HG03139 (cell line): ENCODE measurements around the gene GABRB1.
"Not testable (repeated sequence)": the region's sequence is repeated elsewhere in the genome, so short reads cannot be mapped to it uniquely, and the experiment has no call there.

Experiments
- ATAC-seq: cut with Tn5 transposase; IDR thresholded peaks from one replicate; pipeline ENCODE4 v1.9.1; 2021; ENCODE audit not compliant: unreplicated experiment

The GABRB1 gene

DNA sequence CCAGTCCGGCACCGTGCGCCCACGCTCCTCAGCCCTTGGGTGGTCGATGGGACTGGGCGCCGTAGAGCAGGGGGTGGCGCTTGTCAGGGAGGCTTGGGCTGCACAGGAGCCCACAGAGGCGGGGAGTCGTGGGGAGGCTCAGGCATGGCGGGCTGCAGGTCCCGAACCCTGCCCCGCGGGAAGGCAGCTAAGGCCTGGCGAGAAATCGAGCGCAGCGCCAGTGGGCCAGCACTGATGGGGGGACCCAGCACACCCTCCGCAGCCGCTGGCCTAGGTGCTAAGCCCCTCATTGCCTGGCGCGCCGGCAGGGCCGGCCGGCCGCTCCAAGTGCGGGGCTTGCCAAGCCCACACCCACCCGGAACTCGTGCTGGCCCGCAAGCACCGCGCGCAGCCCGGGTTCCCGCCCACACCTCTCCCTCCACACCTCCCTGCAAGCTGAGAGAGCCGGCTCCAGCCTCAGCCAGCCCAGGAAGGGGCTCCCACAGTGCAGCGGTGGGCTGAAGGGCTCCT is 346.7 kb downstream of the GABRB1 start:
- ATAC-seq: not testable (repeated sequence)

DNA sequence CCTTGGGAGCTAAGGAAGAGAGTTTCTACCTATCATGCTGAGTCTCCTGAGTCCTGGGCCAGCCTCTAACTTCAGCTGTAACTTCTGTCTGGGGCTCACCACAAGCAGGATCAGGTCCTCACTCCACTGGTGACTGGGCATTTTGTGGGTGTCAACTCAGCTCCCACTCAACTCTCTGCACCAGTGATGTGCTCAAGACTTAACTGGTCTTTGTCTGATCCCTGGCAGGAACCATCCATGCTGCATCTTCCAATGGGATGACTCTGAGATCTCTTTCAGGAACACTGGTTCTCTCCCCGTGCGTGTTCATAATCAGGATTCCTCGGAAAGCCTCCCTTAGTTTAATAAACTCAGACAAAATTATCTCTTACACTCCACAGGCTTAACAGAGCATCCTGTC is 349.8 kb downstream of the GABRB1 start:
- ATAC-seq: no peak

DNA sequence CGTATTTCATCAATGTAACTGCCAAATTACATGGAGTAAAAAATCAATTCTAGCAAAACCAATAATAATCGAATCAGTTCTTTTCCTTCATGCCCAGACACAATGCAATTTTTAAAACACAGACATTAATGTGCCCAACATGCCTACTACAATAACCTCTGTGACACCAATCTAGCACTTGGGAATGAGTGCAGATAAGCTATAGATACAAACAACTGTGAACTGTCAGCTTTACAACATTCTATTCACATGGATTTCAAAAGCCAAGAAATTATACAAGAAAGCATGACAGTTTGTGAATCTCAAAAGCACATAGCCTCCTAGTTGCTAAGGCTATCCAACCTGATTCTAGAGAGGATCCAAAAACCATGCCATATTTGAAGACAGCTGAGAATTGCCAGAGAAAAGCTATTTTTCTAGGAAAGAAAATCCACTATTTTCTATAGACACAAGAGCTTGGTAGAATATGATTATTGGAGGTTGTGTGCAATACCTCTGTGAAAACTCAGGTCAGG is 351.5 kb downstream of the GABRB1 start:
- no peak for ATAC-seq

DNA sequence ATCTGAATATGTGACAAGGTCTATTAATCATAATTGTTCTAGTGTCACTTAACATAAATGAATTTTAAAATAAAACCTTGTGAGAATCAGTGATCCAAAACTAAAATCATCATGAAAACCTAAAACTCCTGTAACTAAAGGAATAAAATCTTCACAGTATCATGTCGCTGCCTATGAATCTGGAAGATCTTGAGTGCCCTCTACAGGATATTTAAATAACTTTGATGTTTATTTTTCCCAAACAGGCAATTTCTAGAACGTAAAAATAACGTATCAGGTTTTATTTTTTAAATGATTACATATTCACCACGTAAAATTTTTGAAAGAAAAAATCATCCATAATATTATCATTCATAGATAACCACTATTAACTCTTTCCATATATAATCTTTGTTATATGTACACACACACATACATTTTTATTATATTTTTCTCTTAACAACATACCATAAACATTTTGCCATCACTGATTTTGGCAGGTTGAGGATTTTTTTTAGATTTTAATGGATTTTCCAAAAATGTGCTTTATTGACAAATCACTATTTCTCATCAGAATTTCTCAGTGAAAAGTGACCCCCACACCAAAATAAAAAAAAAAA is 352.6 kb downstream of the GABRB1 start:
- ATAC-seq: no peak

DNA sequence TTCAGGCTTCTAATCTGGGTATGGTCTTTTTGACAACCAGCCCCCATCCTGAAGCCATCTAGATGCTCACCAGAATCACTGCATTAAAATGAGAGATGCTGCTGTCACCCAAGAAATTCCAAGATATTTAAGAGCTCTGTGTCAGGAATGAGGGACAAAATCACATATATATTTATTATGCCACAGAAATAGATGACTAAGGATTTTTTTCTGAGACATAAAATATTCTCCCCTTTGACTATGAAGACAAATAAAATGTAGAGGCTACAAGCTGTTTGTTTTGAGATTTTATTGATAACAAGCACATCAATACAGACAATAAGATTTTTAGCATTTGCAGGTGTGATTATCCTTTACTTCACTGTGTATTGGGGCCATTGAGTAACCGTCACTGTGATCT is 354.8 kb downstream of the GABRB1 start:
- ATAC-seq: no peak

DNA sequence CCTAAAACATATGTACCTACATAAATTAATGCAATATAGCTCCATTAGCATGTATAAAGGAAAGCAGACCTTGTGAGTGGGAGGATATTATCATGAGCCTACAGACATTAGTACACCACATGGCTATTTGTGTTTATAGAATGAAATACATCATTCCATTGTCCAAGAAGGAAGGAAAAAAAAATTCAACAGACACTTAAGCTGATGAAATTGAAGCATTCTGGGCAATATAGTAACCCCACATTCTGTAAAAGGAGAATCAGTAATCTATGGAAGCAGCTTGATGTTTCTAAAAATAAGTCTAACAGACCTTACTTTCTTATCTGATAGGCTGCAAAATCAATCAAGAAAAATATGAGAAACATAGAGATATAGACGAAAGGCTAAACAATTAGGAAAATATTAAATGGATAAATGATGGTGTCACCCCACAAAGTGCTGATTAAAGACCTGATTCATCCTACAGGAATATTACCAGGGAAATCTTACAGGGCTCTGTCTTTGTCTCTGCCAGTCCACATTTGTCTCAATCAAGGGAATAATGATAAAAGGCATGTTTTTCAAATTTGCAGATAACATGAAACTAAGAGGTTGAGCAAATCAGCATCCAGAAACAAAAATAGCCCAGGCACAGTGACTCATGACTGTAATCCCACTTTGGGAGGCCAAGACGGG is 355.3 kb downstream of the GABRB1 start:
- no peak for ATAC-seq

DNA sequence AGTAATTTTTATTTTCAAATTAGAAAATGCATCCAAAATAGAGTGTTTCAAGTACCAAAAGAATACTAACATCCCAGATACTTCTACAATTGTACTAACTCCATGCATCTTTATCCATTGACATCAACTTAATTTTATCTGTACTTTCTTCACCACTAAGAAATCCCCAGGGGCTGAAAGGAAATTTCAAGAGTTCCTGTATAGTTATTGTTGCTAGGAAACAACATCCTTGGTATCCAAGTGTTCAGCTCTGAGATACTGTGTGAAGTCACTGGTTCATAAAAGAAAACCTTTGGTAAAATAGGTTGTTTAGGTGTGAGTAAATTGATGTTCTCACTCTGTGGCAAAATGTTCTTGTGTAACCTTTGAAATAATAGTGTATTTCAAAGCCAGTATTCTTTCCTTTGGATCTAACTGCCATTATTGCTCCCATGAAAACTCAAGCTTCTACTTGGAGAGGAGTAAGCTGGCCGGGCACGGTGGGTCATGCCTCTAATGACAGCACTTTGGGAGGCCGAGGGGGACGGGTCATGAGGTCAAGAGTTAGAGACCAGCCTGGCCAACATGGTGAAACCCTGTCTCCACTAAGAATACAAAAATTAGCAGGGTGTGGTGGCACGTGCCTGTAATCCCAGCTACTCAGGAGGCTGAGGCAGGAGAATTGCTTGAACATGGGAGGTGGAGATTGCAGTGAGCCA is 359.2 kb downstream of the GABRB1 start:
- no peak for ATAC-seq

DNA sequence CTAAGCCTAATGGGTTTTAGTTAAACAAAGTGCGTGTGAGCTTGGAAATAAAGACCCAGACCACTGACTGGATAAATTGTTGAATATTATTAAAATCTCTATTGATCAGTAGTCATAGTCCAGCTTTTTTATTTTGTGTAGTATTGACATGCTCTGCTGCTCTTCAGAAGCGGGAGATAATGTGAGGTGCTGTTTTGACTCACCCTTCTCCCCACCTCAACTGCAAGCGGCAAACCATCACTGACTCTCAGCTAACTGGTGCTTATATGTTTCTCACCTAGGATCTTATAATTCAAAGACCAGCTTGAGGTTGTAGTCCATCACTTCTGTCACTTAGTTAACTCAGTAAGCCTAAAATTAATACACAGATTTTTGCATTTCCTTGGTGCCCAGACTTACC is 359.9 kb downstream of the GABRB1 start:
- no peak for ATAC-seq

DNA sequence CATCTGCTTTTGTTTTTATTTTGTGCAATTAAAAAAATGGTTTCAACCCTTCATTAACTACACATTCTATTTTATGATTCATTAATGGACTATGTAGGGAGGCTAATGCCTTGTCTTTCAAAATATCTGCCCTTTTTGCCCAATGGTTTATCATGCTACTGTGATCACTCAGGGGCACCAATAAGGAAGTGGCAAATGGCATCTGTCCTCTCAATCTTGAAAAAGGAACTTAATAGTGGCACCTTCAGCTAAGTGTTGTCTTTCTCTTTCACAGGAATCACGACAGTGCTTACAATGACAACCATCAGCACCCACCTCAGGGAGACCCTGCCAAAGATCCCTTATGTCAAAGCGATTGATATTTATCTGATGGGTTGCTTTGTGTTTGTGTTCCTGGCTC is 375.0 kb downstream of the GABRB1 start:
- no peak for ATAC-seq

DNA sequence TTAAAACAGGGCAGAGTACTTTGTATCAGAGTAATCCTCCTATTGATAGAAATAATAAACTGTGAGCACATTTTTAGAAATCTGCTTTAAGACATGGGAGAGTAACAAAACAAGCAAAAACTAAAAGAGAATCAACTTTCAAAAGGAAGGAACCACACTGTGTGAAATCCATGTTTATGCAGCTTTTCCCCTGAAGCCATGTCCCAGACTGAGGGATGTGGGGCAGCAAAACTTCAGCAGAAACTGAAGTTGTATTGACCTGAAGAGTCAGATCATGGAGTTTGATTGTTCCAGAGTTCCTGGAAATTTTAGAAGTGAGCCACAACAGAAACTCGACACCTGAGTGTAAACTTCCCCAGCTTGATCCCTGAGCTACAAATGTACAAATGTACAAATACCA is 378.9 kb downstream of the GABRB1 start:
- ATAC-seq: no peak

DNA sequence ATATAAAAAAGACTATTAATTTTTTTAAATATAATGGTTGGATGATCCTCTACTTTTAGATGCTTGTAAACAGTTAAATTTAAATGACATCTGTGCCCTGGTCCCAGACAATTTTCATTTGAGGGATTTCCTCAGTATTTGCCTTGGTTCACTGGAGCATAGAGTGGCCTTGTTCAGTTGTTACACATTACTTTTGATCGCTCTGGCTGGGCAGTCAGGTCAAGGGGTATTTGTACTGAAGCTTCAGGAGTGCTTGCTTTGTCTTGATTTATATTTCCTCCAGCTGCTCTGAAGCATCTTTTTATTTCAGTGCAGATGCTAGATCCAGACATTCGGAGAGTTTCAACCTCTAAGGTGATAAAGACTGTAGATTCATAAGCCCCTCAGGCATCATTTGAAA is 382.2 kb downstream of the GABRB1 start:
- ATAC-seq: peak; percentile 76

DNA sequence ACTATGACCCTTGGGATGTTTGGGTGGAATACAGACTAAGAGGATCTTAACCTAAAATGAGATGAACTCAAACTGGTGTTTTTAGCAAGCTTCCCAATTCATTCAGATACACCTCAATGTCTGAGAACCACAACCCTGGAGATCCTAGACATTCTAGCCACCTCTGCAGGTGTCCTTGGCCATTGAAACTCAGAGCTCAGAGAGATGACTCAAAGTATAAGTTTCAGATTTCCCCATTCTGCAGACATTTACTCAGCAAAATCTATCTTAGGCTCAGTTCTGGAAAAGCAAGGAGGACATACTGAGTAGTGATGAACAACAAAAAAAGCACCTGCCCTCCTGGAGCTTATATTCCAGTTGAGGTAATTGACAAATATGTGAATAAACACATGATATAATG is 384.4 kb downstream of the GABRB1 start:
- no peak for ATAC-seq

DNA sequence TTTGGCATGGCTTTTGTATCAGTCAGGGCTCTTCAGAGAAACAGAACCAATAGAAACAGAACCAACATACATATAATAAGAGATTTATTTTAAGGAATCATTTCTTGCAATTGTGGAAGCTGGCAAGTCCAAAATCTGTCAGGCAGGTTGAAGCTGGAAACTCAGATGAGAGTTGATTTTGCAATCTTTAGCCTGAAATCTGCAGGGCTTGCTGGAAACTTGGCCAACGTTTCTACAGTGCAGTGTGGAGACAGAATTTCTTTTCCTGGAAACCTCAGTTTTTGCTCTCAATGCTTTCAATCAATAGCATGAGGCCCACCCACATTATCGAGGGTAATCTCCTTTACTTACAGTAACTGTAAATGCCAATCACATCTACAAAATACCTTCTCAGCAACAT is 386.8 kb downstream of the GABRB1 start:
- no peak for ATAC-seq

DNA sequence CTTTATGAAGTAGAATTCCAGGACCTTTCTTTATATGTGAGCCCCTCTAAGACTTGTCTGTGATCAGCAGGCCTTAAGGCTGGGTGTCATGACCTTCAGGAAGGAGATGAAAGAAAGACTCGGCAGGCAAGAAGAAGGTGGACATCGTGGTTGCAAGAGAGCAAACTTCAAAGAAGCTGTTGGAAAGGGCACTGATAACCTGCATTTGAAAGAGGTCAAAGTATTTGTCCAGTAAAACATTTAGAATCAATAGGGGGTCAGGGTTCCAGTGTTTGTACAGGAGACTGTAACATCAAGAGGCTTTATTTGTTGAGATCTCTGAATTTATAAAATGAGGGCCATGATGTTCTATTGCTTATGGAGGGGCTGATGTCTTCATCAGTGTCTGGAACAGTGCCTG is 387.9 kb downstream of the GABRB1 start:
- no peak for ATAC-seq

DNA sequence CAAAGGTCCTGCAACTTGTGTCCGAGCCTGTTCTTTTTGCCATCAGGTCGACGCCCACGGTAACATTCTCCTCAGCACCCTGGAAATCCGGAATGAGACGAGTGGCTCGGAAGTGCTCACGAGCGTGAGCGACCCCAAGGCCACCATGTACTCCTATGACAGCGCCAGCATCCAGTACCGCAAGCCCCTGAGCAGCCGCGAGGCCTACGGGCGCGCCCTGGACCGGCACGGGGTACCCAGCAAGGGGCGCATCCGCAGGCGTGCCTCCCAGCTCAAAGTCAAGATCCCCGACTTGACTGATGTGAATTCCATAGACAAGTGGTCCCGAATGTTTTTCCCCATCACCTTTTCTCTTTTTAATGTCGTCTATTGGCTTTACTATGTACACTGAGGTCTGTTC is 394.3 kb downstream of the GABRB1 start:
- ATAC-seq: no peak

DNA sequence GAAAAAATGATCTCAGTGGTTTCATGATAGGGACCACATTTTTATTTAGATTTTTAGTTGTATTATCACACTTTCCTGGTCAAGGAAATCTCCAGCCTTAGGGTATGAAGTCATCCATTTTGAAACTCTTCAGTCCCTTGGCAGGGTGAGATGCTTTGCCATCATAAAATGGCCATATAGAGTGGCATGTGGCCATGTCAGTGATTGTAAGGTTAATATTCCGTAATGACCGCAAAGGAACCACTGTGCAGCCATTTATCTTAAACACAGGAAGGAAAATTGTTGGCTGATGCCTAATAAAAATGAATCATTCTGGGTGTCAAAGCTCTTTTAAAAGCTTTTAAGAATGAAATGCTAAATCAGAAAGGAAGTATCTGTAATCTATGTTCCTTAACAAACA is 396.6 kb downstream of the GABRB1 start:
- ATAC-seq: no peak

DNA sequence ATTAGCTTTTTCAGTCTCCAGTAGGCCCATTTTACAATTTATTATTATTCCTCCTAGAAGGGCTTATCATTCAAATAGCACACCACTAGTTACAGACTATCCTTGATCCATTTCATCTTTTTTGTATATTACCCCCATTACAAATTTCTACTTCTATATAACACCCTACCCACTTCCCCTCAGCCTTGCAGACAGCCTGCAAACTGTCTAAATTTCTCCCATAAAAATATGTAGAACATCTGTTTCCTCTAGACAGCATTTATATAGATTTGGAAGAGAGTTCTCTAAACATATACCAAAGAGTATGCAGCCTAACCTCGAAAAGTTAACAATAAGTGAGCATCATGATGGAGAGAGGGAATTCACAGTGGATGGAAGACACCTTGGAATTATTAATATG is 401.4 kb downstream of the GABRB1 start:
- ATAC-seq: no peak

DNA sequence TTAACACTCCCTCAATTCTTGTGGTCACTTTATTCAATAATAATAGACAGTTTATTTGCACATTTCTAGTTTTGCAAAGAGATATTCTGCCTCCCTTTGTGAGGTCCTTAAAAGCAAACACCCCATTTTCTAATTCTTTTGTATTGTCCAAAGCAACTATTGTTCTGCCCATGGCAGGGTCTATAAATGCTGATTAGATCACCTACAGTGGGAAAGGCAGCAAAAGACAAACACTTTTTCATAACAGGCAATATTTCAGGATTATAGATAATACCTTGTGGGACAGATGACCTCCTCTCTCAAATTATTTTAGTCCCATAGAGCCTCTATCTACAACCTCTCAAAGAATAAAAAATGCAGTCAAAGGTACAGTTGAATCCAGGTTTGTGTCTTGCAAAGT is 403.6 kb downstream of the GABRB1 start:
- ATAC-seq: no peak

DNA sequence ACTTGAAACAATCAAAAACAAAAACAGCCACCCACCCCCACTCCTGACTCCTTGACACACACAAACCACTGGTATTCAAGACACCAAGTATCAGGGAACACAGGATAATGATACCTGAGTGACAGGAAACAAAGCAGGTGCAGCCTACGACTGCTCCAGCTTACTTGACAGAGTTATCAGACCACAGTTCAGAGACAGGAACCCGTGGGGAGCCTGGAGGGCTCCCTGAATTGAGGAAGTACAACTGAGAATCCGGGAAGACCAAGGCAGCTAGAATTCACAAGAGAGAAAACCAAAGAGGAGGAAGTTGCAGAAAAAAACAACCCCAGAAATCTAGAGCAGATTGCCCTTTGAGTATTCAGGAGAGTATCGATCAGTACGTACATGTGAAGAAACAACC is 411.6 kb downstream of the GABRB1 start:
- ATAC-seq: peak; percentile 95

DNA sequence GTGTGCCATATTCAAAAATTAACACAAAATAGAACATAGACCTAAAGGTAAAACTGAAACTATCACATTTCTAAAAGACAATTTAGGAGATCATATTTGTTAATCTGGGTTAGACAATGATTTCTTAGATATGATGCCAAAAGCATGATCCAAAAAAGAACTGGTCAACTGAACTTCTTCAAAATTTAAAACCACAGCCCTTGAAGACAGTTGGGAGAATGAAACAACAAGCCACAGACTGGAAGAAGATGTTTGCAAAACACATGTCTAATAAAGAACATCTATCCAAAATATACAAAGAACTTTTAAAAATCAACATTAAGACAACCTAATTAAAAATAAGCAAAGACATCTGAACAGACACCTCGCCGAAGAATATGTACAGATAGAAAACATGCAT is 412.7 kb downstream of the GABRB1 start:
- no peak for ATAC-seq

DNA sequence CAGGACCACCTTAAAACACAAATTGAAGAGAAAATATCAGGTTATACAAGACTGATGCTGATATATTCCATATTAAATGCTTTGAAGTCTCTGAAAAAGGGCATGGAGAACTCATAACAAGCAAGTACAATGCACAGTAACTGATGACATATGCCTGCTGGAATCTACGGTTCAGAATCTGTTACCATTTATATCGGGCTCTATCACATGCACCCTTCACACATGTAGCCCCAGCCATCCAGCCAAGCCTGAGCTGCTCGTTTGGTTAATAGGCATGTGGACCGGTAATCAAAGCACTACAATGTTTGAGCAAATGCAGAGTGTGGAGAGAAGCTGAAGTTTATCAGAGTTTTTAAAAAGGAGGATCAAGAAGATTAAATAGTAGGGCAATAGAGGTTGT is 420.3 kb downstream of the GABRB1 start:
- no peak for ATAC-seq

DNA sequence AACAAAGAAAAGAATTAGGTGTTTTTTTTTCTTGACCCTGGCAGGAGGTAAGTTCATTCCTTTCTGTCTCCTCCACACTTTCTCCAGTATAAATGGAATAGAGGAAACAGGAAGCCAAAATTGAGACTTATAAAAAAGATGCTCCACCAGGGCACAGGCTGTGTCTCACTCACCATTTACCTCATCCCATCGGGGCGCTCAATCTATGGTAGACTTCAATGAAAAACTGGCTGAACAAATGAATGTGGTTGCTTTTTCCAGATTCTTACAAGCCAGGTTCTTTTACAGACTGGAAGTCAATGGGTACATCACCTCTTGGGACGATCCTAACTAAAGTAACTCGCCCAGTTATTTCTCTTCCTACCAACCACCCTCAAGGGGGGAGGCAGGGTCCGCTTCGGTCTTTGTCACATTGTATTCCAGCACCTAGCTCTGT is 431.4 kb downstream of the GABRB1 start:
- peak; percentile 19 for ATAC-seq
